ENCODE measurements around the gene ENPP1.

DNA sequence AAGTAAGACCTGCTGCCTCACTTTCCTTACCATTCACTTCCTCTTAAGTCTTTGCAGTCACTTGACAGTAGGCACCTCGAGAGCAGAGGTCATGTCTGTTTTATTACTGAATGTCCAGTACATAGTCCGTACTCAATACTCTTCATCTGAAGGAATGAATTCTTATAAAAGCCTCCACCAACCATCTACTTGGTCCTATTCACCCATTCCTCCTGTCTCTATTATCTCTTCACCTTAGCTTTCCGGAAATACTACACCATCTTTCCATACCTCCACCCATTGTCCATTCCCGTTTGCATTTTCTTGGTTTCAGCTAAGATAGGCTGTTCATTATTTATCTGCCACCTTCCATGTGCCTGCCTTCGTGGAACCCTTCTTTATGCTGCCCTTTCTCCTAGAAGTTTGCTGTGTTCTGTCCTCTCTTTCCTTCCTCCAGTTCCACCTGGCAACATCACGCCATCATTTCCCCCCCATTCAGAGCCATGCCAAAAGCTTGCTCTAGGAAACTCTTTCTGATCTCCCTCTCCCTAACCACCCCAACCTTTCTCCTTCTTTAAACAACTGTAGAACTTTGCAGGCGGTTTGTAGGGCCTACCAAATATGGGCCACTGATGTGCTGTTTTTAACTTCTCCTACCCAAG, 38.3 kb downstream of the ENPP1 start:
- no peak for TF ChIP-seq NFE2L2 (IDR thresholded peaks at IDR 0.05; ENCODE audit: low read depth, low read length)
- TF ChIP-seq, protein P1, sequence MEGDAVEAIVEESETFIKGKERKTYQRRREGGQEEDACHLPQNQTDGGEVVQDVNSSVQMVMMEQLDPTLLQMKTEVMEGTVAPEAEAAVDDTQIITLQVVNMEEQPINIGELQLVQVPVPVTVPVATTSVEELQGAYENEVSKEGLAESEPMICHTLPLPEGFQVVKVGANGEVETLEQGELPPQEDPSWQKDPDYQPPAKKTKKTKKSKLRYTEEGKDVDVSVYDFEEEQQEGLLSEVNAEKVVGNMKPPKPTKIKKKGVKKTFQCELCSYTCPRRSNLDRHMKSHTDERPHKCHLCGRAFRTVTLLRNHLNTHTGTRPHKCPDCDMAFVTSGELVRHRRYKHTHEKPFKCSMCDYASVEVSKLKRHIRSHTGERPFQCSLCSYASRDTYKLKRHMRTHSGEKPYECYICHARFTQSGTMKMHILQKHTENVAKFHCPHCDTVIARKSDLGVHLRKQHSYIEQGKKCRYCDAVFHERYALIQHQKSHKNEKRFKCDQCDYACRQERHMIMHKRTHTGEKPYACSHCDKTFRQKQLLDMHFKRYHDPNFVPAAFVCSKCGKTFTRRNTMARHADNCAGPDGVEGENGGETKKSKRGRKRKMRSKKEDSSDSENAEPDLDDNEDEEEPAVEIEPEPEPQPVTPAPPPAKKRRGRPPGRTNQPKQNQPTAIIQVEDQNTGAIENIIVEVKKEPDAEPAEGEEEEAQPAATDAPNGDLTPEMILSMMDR (conservative IDR thresholded peaks at IDR 0.05; ENCODE audit: low read depth, low read length), result no peak
- no peak for TF ChIP-seq POLR2A (IDR thresholded peaks at IDR 0.05; ENCODE audit: low read depth, low read length)
- no peak for TF ChIP-seq MXI1 (IDR thresholded peaks at IDR 0.05; ENCODE audit: borderline replicate concordance, low read depth, low read length)
- TF ChIP-seq RFX5 (IDR thresholded peaks at IDR 0.05; ENCODE audit: low read depth, low read length), result no peak

Data from IMR-90 (cell line).